NT2/D1 (cell line): ENCODE results near the gene LRRC49.
"Not testable (repeated sequence)": the region's sequence is repeated elsewhere in the genome, so short reads cannot be mapped to it uniquely, and the experiment has no call there.

Experiments used
- DNase-seq: peaks from one replicate; pipeline ENCODE4 v3.0.0-alpha.2; 2011; ENCODE audit warnings: low read depth, low spot score
- H3K27me3 ChIP-seq: 2 replicates; pipeline ENCODE4 v1.6.0; 2011; ENCODE audit warnings: mild to moderate bottlenecking; ENCODE audit not compliant: insufficient read length, insufficient read depth
- H3K36me3 ChIP-seq: 2 replicates; pipeline ENCODE4 v1.6.1; 2011; ENCODE audit warnings: mild to moderate bottlenecking, low read length, mixed read lengths; ENCODE audit not compliant: insufficient read depth, insufficient read length
- H3K4me1 ChIP-seq: 2 replicates; pipeline ENCODE4 v1.5.1; 2011; ENCODE audit not compliant: insufficient read depth, insufficient read length
- H3K4me3 ChIP-seq: 2 replicates; pipeline ENCODE4 v1.5.1; 2011; ENCODE audit warnings: low read depth; ENCODE audit not compliant: insufficient read length
- H3K9ac ChIP-seq: 2 replicates; pipeline ENCODE4 v1.6.0; 2011; ENCODE audit warnings: low read depth; ENCODE audit not compliant: insufficient read length
- H3K9me3 ChIP-seq: 2 replicates; pipeline ENCODE4 v1.5.1; 2011; ENCODE audit warnings: mild to moderate bottlenecking, low read length; ENCODE audit not compliant: insufficient read depth
- SUZ12 ChIP-seq: IDR thresholded peaks from 2 replicates; pipeline ENCODE4 v1.6.1; 2011; ENCODE audit not compliant: insufficient read length, insufficient read depth; ENCODE audit errors: extremely low read depth
- YY1 ChIP-seq: IDR thresholded peaks from 2 replicates; pipeline ENCODE4 v1.6.1; 2011; ENCODE audit not compliant: insufficient read length, insufficient read depth
- ZNF274 ChIP-seq: IDR thresholded peaks from 2 replicates; pipeline ENCODE4 v1.6.1; 2011; ENCODE audit warnings: mild to moderate bottlenecking, low read depth, low read length

LRRC49 gene

DNA sequence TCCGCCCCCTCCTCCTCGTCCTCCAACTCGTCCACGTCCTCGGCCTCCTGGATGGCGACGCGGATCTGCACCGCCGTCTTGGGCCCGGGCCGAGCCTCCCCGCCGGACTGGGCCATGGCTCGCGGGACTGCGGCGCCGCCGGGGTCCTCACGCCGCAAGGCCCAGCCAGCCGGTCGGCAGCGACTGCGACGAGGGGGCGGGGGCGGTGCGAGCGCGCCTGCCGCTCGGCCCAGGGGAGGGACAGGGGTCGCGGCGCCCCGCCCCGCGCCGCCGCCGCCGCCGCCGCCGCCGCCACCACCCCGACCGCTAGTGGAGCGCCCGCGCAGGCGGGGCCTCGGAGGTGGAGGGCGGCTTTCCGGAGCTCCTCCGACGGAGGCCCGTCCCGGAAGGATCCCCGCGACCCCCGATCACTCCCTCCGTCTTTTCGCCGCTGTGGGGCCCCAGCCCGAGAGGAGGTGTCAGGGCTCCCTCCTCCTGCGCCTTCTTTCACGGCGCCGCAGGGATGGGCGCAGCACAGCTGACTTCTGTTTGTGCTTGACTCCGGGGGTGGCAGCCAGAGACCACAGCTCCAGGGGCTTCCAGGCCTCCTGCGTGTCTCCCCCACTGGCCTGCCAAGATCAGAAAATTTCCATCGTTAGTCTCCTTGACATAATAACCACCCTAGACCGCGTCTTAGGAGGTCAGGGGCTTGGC is 38.5 kb upstream of the LRRC49 start, which contains the start of gene LARP6:
TSS of gene LARP6 (minus strand) at position 185 of the 693 bp plus-strand sequence. CDS start at position 116, 69 bp downstream.
- H3K4me3 ChIP-seq, result peak within 1 kb of the TSS; percentile 77

GRCh38 chr15:70854666-70854976 is 38.0 kb upstream of the LRRC49 start:
- peak overlapping the region; percentile 63 for H3K4me3 ChIP-seq
- no peaks in the 10 kb centered on the region for H3K4me1 ChIP-seq
- TF ChIP-seq SUZ12 (no peak), ZNF274 (no peak), YY1 (no peak)
- peak overlapping the region; percentile 81 for H3K9ac ChIP-seq
- peaks cover 11% of the 10 kb centered on the region for H3K27me3 ChIP-seq
- peaks cover 20% of the 10 kb centered on the region for H3K36me3 ChIP-seq
- H3K9me3 ChIP-seq, result no peaks in the 10 kb centered on the region
- no peak for DNase-seq

More for the DNA sequence above, 38.5 kb upstream of the LRRC49 start, which contains the start of gene LARP6:
- Histone ChIP-seq H3K27me3 (peaks cover 11% of the 10 kb centered on the region), H3K9me3 (no peaks in the 10 kb centered on the region), H3K9ac (peak within 1 kb of the TSS; percentile 83), H3K36me3 (peaks cover 20% of the 10 kb centered on the region), H3K4me1 (no peaks in the 10 kb centered on the region)
- DNase-seq, result peak; percentile 23
- no peak for TF ChIP-seq ZNF274
- no peak for TF ChIP-seq YY1
- no peak for TF ChIP-seq SUZ12

DNA sequence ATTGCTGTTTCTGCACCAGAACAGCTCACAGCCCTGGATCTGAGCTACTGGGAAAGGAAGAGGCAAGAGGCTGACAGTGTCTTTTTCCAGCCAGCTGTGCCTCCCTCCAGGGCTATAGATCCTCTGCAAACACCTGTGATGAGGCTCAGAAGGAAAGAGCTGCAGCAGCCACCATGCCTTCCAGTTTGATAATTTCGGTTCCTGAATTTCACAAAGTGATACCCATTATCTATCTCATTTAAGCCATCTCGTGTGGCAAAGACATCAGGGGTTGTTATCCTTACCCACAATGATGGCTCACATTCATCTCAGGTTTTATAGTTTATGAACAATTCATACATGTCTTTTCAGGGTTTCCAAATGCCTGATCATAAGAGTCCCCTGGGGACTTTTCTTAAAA is 36.9 kb upstream of the LRRC49 start:
- no peak overlapping the region for H3K4me3 ChIP-seq
- TF ChIP-seq ZNF274 (no peak), SUZ12 (no peak), YY1 (no peak)
- H3K36me3 ChIP-seq, result peaks cover 12% of the 10 kb centered on the region
- peaks cover 11% of the 10 kb centered on the region for H3K27me3 ChIP-seq
- no peaks in the 10 kb centered on the region for H3K9me3 ChIP-seq
- no peak overlapping the region for H3K9ac ChIP-seq
- DNase-seq, result no peak
- H3K4me1 ChIP-seq, result no peaks in the 10 kb centered on the region

- Histone ChIP-seq H3K27me3 (peaks cover 11% of the 10 kb centered on the region), H3K9ac (no peak overlapping the region), H3K4me1 (no peaks in the 10 kb centered on the region), H3K4me3 (no peak overlapping the region), H3K9me3 (no peaks in the 10 kb centered on the region), H3K36me3 (peaks cover 7% of the 10 kb centered on the region)
- TF ChIP-seq SUZ12 (no peak), ZNF274 (no peak), YY1 (no peak)
- DNase-seq, result no peak
These were observed 36.3 kb upstream of the LRRC49 start for GRCh38 chr15:70856177-70856883.

GRCh38 chr15:70856884-70857561 is 35.6 kb upstream of the LRRC49 start:
- no peak overlapping the region for H3K9ac ChIP-seq
- peaks cover 11% of the 10 kb centered on the region for H3K27me3 ChIP-seq
- H3K4me1 ChIP-seq, result no peaks in the 10 kb centered on the region
- DNase-seq, result no peak
- H3K4me3 ChIP-seq, result no peak overlapping the region
- H3K9me3 ChIP-seq, result no peaks in the 10 kb centered on the region
- TF ChIP-seq ZNF274, result no peak
- TF ChIP-seq YY1, result no peak
- no peak for TF ChIP-seq SUZ12
- H3K36me3 ChIP-seq, result peaks cover under 1% of the 10 kb centered on the region

GRCh38 chr15:70857562-70858285 is 34.9 kb upstream of the LRRC49 start:
- Histone ChIP-seq H3K36me3 (no peaks in the 10 kb centered on the region), H3K4me1 (no peaks in the 10 kb centered on the region), H3K4me3 (no peak overlapping the region), H3K9me3 (no peaks in the 10 kb centered on the region), H3K27me3 (peaks cover 11% of the 10 kb centered on the region), H3K9ac (no peak overlapping the region)
- no peak for DNase-seq
- TF ChIP-seq YY1 (no peak), SUZ12 (no peak), ZNF274 (no peak)

GRCh38 chr15:70858614-70859321 is 33.9 kb upstream of the LRRC49 start:
- not testable (repeated sequence) for H3K4me1 ChIP-seq, H3K9me3 ChIP-seq, H3K36me3 ChIP-seq, DNase-seq, H3K9ac ChIP-seq, H3K4me3 ChIP-seq
- peaks cover 11% of the 10 kb centered on the region for H3K27me3 ChIP-seq
